Measurements from ENCODE around the gene NEUROD2.

The NEUROD2 gene

GRCh38 chr17:39639566-39640458 lies 32.1 kb upstream of the NEUROD2 start (continued):
- TF ChIP-seq ZBTB11 (tag by site-specific recombination; conservative IDR thresholded peaks at IDR 0.05; ENCODE audit: low read depth) (no peak), ZNF600 (tag by site-specific recombination; IDR thresholded peaks at IDR 0.05) (no peak), ZNF248 (tag by site-specific recombination; IDR thresholded peaks at IDR 0.05) (no peak), ZNF18 (tag by site-specific recombination; IDR thresholded peaks at IDR 0.05) (no peak), ZNF19 (tag by site-specific recombination; IDR thresholded peaks at IDR 0.05; ENCODE audit: low read depth) (no peak), ZNF157 (tag by site-specific recombination; IDR thresholded peaks at IDR 0.05) (no peak), ZFP3 (tag by site-specific recombination; IDR thresholded peaks at IDR 0.05; ENCODE audit: low read depth) (no peak), PRDM4 (tag by site-specific recombination; IDR thresholded peaks at IDR 0.05) (no peak), ZIC2 (tag by site-specific recombination; IDR thresholded peaks at IDR 0.05) (peak; percentile 67), ZNF398 (tag by site-specific recombination; IDR thresholded peaks at IDR 0.05) (0 out of 2 replicates have a peak, but pooled peaks have one; percentile 6), ZNF121 (tag by site-specific recombination; IDR thresholded peaks at IDR 0.05) (no peak), BCL11B (tag by site-specific recombination; IDR thresholded peaks at IDR 0.05; ENCODE audit: low read depth) (no peak), ZNF132 (tag by site-specific recombination; IDR thresholded peaks at IDR 0.05; ENCODE audit: borderline replicate concordance) (no peak), ZNF302 (tag by site-specific recombination; IDR thresholded peaks at IDR 0.05; ENCODE audit: low read depth) (no peak), ZNF596 (tag by site-specific recombination; IDR thresholded peaks at IDR 0.05) (no peak), FEZF1 (tag by site-specific recombination; IDR thresholded peaks at IDR 0.05) (no peak), SCRT2 (tag by site-specific recombination; IDR thresholded peaks at IDR 0.05) (no peak), WT1 (tag by site-specific recombination; IDR thresholded peaks at IDR 0.05) (no peak), REPIN1 (tag by site-specific recombination; IDR thresholded peaks at IDR 0.05; ENCODE audit: low read depth) (no peak), ZNF747 (tag by site-specific recombination; IDR thresholded peaks at IDR 0.05) (no peak), ZXDB (tag by site-specific recombination; IDR thresholded peaks at IDR 0.05) (no peak)

Data from HEK293 (cell line).